ENCODE results near the gene FOXL1.

FOXL1 gene

GRCh38 chr16:86610779-86611524 lies 32.6 kb downstream of the FOXL1 start:
- FAIRE-seq (no peak), DNase-seq (ENCODE audit: insufficient read length, low spot score) (no peak)
- TF ChIP-seq CTCF (IDR thresholded peaks at IDR 0.05; ENCODE audit: insufficient read depth, missing control alignments): no peak

GRCh38 chr16:86611525-86611855 lies 33.1 kb downstream of the FOXL1 start:
- FAIRE-seq: no peak
- TF ChIP-seq CTCF (IDR thresholded peaks at IDR 0.05; ENCODE audit: insufficient read depth, missing control alignments): no peak

GRCh38 chr16:86611941-86612340 lies 33.6 kb downstream of the FOXL1 start:
- FAIRE-seq (no peak), DNase-seq (ENCODE audit: insufficient read length, low spot score) (no peak)
- TF ChIP-seq CTCF (IDR thresholded peaks at IDR 0.05; ENCODE audit: insufficient read depth, missing control alignments): no peak

More at GRCh38 chr16:86611525-86611855, 33.1 kb downstream of the FOXL1 start:
- DNase-seq (ENCODE audit: insufficient read length, low spot score): no peak

- FAIRE-seq (no peak), DNase-seq (ENCODE audit: insufficient read length, low spot score) (no peak)
- TF ChIP-seq CTCF (IDR thresholded peaks at IDR 0.05; ENCODE audit: insufficient read depth, missing control alignments): no peak
Observed at GRCh38 chr16:86614699-86615098, 36.4 kb downstream of the FOXL1 start.

GRCh38 chr16:86616906-86617305 lies 38.6 kb downstream of the FOXL1 start:
- DNase-seq (ENCODE audit: insufficient read length, low spot score) (no peak), FAIRE-seq (no peak)
- no peak for TF ChIP-seq CTCF (IDR thresholded peaks at IDR 0.05; ENCODE audit: insufficient read depth, missing control alignments)

- TF ChIP-seq CTCF (IDR thresholded peaks at IDR 0.05; ENCODE audit: insufficient read depth, missing control alignments): no peak
- FAIRE-seq (no peak), DNase-seq (ENCODE audit: insufficient read length, low spot score) (no peak)
Observed at GRCh38 chr16:86618431-86619238, 40.3 kb downstream of the FOXL1 start.
